Neural crest cell (in vitro differentiated cells): Measurements from ENCODE around the gene RPH3AL. TPM values are rescaled to one million over a fixed set of nuclear protein-coding genes. Genes with fewer than 3 reads are reported as not detected.
"Not testable (repeated sequence)": the region's sequence is repeated elsewhere in the genome, so short reads cannot be mapped to it uniquely, and the experiment has no call there.

Experiments used
- DNase-seq: peaks from one replicate; pipeline ENCODE4 v3.0.0; 2021; ENCODE audit warnings: low read depth, mixed read lengths, low spot score
- H3K27ac Mint-ChIP-seq: one replicate; pipeline ENCODE4 v1.8.0; 2021; ENCODE audit warnings: mild to moderate bottlenecking, mixed read lengths; ENCODE audit not compliant: unreplicated experiment
- H3K27me3 Mint-ChIP-seq: 2 replicates; pipeline ENCODE4 v1.8.0; 2021; ENCODE audit warnings: low read depth, mild to moderate bottlenecking, mixed read lengths
- H3K36me3 Mint-ChIP-seq: 2 replicates; pipeline ENCODE4 v1.8.0; 2021; ENCODE audit warnings: low read depth, mild to moderate bottlenecking, mixed read lengths
- H3K4me1 Mint-ChIP-seq: 2 replicates; pipeline ENCODE4 v1.8.0; 2021; ENCODE audit warnings: mixed read lengths
- H3K4me3 Mint-ChIP-seq: one replicate; pipeline ENCODE4 v1.8.0; 2021; ENCODE audit warnings: mild to moderate bottlenecking, mixed read lengths
- H3K9me3 Mint-ChIP-seq: 2 replicates; pipeline ENCODE4 v1.8.0; 2021; ENCODE audit warnings: mixed read lengths
- total RNA-seq: library from RNA; stranded (reverse); gene quantifications from 2 replicates; pipeline ENCODE4 v1.2.1, GENCODE V29; 2021
- TF ChIP-seq, protein P1 (sequence below): fragments of 200-600 bp; sonication (generic); conservative IDR thresholded peaks from 2 replicates; pipeline ENCODE4 v1.5.0; 2021; ENCODE audit warnings: antibody characterized with exemption, mild to moderate bottlenecking

Gene RPH3AL
- total RNA-seq, 1 donor from 2014 or later = 1.9 TPM

DNA sequence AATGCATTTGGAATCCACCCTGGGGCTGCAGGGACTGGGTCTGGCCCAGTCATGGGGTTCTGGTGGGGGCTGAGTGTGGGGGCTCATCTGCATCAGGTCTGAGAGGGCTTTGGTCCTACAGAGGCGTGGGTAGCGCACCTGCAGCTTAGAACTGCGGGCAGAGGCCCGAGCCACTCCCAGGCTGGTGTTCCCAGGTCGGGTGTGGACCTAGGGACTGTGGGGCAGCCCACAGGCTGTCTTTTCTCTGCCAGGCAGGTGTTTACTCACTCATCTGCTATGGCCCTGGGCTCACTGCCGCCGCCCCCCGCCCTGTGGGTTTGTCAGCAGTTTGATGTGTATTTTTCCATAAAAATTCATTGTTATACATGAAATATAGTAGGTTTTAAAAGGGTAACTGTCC, 144.2 kb downstream of the RPH3AL start:
- Mint-ChIP-seq H3K9me3 (peaks cover 8% of the 10 kb centered on the region), H3K36me3 (peaks cover 7% of the 10 kb centered on the region), H3K27ac (no peak overlapping the region), H3K4me1 (no peaks in the 10 kb centered on the region), H3K27me3 (peaks cover 6% of the 10 kb centered on the region), H3K4me3 (no peak overlapping the region)
- TF ChIP-seq, protein P1, sequence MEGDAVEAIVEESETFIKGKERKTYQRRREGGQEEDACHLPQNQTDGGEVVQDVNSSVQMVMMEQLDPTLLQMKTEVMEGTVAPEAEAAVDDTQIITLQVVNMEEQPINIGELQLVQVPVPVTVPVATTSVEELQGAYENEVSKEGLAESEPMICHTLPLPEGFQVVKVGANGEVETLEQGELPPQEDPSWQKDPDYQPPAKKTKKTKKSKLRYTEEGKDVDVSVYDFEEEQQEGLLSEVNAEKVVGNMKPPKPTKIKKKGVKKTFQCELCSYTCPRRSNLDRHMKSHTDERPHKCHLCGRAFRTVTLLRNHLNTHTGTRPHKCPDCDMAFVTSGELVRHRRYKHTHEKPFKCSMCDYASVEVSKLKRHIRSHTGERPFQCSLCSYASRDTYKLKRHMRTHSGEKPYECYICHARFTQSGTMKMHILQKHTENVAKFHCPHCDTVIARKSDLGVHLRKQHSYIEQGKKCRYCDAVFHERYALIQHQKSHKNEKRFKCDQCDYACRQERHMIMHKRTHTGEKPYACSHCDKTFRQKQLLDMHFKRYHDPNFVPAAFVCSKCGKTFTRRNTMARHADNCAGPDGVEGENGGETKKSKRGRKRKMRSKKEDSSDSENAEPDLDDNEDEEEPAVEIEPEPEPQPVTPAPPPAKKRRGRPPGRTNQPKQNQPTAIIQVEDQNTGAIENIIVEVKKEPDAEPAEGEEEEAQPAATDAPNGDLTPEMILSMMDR = no peak
- no peak for DNase-seq

DNA sequence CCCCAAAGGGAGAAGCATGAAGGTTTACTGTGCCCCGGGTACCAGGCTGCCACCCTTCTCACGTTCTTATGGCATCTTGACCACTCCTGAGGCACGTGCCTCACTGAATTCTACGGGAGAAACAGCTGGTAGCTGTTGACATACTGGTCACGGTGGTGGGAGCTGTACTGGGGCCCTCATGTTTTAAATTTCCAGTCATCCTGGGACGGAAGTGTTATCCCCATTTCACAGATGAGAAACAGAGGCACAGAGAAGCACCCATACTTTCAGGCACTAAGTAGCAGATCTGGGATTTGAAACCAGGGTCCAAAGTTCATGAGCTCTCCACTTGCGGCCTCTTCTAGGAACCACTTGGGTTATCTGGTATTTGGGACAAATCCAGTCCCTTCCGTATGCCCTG, 144.8 kb downstream of the RPH3AL start:
- peaks cover 7% of the 10 kb centered on the region for H3K36me3 Mint-ChIP-seq
- H3K27ac Mint-ChIP-seq = no peak overlapping the region
- H3K4me1 Mint-ChIP-seq = no peaks in the 10 kb centered on the region
- peaks cover 6% of the 10 kb centered on the region for H3K27me3 Mint-ChIP-seq
- H3K9me3 Mint-ChIP-seq = peaks cover 8% of the 10 kb centered on the region
- H3K4me3 Mint-ChIP-seq = no peak overlapping the region
- DNase-seq = no peak
- TF ChIP-seq, protein P1 = no peak

DNA sequence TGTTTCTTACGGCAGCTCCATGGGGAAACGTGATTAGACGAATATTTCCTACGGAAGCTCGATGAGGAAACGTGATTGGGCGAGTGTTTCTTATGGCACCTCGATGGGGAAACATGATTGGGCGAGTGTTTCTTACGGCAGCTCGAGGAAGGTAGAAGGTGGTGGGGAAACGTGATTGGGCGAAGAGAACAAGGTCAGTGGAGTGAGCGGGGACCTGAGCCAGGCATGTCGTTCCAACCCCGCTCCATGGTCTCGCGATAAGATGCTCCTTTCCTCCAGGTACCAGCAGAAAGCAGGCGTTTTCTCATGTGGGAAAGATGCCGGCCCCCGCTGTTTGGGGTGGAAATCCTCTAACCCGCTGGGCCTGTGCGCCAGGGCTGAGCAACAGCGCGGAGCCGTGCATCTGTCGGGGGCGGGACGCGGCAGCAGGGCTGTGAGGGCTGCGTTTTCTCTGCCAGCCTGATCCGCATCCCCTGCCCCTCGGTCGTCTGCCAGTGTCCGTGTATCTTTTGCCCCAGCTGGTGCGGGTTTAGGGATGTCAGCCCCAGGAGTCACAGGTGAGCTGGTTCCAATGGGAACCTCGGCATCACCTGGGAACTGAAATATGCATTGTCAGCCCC, 145.6 kb downstream of the RPH3AL start:
- Mint-ChIP-seq H3K4me3 (no peak overlapping the region), H3K4me1 (no peaks in the 10 kb centered on the region), H3K27ac (no peak overlapping the region), H3K27me3 (peaks cover 6% of the 10 kb centered on the region), H3K36me3 (peaks cover 7% of the 10 kb centered on the region), H3K9me3 (peaks cover 8% of the 10 kb centered on the region)
- TF ChIP-seq, protein P1 = no peak
- no peak for DNase-seq

DNA sequence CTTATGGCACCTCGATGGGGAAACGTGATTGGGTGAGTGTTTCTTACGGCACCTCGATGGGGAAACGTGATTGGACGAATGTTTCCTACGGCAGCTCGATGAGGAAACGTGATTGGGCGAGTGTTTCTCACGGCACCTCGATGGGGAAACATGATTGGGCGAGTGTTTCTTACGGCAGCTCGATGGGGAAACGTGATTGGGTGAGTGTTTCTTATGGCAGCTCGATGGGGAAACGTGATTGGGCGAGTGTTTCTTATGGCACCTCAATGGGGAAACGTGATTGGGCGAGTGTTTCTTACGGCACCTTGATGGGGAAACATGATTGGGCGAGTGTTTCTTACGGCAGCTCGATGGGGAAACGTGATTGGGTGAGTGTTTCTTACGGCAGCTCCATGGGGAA, 146.1 kb downstream of the RPH3AL start:
- H3K36me3 Mint-ChIP-seq, DNase-seq, H3K4me3 Mint-ChIP-seq, H3K4me1 Mint-ChIP-seq, H3K27me3 Mint-ChIP-seq, H3K9me3 Mint-ChIP-seq, H3K27ac Mint-ChIP-seq: not testable (repeated sequence)

DNA sequence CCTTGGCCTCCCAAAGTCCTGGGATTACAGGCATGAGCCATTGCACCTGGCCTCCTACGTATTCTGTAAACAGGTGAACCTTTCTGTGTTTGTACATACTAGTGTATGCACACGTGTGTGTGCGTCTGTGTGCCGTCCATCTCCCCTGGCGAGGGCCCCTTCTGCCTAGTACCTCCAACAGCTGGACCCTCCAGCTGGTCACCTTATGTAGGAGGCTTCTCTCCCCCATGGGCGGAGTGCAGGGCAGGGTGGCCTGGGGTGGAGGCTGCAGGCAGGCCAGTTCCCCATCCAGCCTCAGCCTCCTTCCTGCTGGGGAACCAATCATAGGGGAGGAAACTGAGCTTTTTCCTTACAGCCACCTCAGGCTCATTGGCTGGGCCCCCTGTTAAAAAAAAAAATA, 146.8 kb downstream of the RPH3AL start:
- peaks cover 6% of the 10 kb centered on the region for H3K27me3 Mint-ChIP-seq
- TF ChIP-seq, protein P1 = no peak
- peaks cover 7% of the 10 kb centered on the region for H3K36me3 Mint-ChIP-seq
- no peak overlapping the region for H3K27ac Mint-ChIP-seq
- H3K9me3 Mint-ChIP-seq = peaks cover 8% of the 10 kb centered on the region
- H3K4me3 Mint-ChIP-seq = no peak overlapping the region
- H3K4me1 Mint-ChIP-seq = no peaks in the 10 kb centered on the region
- DNase-seq = no peak

DNA sequence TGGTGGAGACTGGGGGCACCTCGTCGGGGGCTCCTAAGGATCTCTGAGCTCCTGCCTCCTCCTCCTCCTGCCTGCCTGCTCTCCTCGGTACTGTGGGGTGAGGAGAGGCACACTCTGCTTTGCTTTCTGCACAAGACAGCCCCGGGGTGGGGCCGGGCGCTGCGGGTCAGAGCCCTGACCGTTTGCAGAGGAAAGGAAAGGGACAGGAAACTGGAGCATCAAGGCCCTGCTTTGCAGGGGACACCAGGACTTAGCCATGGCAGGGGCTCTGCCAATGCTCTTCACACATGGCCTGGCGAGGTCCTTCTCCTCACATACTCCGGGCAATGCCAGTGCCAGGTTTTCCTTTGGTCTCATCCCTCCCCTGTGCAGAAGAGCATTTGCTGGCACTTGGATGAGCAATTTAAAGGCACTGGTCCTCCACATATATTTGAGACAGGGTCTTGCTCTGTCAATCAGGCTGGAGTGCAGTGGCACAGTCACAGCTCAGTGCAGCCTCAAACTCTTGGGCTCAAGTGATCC, 147.4 kb downstream of the RPH3AL start:
- no peak for DNase-seq
- Mint-ChIP-seq H3K27me3 (peaks cover 7% of the 10 kb centered on the region), H3K4me1 (no peaks in the 10 kb centered on the region), H3K9me3 (peaks cover 8% of the 10 kb centered on the region), H3K4me3 (no peak overlapping the region), H3K27ac (no peak overlapping the region), H3K36me3 (peaks cover 7% of the 10 kb centered on the region)
- TF ChIP-seq, protein P1 = no peak
